Keratinocyte (primary cell): Measurements from ENCODE around the gene MSANTD2.

Experiments used
- EZH2 ChIP-seq: IDR thresholded peaks from one replicate; pipeline ENCODE4 v1.6.1; 2012; ENCODE audit warnings: inconsistent platforms, mild to moderate bottlenecking, low read length, moderate library complexity
- TF ChIP-seq, protein P1 (sequence below), 3 experiments: IDR thresholded peaks in 1 of 3; conservative IDR thresholded peaks in 1 of 3; optimal IDR thresholded peaks in 1 of 3; 2 replicates in 2 of 3; 3 replicates in 1 of 3; pipeline versions ENCODE3 to v1.5.1; 2011; ENCODE audit warnings: low read length in 3 of 3, mild to moderate bottlenecking in 3 of 3, moderate library complexity in 2 of 3, control low read depth in 1 of 3, inconsistent platforms in 1 of 3; ENCODE audit not compliant: insufficient read depth in 2 of 3; ENCODE audit errors: extremely low read depth in 1 of 3

DNA sequence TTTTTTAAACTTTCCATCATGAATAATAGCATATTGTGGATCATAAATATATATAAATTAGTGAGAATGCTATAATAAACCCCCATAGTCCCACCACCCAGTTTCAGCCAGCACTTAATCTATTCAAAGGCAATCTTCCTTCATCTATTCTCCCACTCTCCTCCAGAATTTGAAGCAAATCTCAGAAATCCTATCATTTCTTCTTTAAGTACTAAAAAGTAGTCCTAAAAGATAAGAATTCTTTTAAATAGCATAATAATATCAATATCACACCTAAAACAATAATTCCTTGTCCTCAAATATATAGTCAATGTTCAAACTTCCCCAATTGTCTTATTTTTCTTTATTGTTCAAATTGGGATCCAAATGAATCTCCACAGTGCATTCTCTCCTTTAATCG is 40.5 kb upstream of the MSANTD2 start:
- TF ChIP-seq, protein P1, sequence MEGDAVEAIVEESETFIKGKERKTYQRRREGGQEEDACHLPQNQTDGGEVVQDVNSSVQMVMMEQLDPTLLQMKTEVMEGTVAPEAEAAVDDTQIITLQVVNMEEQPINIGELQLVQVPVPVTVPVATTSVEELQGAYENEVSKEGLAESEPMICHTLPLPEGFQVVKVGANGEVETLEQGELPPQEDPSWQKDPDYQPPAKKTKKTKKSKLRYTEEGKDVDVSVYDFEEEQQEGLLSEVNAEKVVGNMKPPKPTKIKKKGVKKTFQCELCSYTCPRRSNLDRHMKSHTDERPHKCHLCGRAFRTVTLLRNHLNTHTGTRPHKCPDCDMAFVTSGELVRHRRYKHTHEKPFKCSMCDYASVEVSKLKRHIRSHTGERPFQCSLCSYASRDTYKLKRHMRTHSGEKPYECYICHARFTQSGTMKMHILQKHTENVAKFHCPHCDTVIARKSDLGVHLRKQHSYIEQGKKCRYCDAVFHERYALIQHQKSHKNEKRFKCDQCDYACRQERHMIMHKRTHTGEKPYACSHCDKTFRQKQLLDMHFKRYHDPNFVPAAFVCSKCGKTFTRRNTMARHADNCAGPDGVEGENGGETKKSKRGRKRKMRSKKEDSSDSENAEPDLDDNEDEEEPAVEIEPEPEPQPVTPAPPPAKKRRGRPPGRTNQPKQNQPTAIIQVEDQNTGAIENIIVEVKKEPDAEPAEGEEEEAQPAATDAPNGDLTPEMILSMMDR (optimal IDR thresholded peaks at IDR 0.05 in 1 of 3, IDR thresholded peaks at IDR 0.05 in 1 of 3, conservative IDR thresholded peaks at IDR 0.05 in 1 of 3; ENCODE audit: extremely low read depth in 1 of 3, insufficient read depth in 2 of 3, low read length in 3 of 3) = no peak
- no peak for TF ChIP-seq EZH2
